ENCODE results near the gene CSMD2. TPM values are rescaled to one million over a fixed set of nuclear protein-coding genes. Genes with fewer than 3 reads are reported as not detected.

The CSMD2 gene
- total RNA-seq, 1 experiment from 2014 or later: 13.2 TPM

DNA sequence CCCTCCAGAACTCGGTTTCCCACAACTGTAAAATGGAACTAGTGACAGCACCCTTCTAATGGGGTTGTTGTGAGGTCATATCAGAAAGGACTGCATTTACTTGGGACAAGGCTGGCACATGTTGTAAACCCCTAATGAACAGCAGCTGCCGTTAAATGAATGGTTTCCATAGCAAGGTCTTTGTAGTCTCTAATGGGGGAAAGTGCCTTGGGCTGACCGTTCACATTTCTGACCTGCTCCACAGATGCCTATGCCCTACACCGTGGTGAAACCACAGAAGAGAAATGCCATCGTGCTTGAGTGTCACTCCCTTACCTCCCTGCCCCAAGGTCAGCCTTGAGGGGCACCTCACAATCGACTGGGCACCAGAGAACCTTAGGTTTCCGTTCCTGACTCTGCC is 549.5 kb downstream of the CSMD2 start (continued):
- no peak for TF ChIP-seq ZNF219 (CRISPR knock-in tag; IDR thresholded peaks at IDR 0.05; ENCODE audit: borderline replicate concordance)
- TF ChIP-seq, protein P1, sequence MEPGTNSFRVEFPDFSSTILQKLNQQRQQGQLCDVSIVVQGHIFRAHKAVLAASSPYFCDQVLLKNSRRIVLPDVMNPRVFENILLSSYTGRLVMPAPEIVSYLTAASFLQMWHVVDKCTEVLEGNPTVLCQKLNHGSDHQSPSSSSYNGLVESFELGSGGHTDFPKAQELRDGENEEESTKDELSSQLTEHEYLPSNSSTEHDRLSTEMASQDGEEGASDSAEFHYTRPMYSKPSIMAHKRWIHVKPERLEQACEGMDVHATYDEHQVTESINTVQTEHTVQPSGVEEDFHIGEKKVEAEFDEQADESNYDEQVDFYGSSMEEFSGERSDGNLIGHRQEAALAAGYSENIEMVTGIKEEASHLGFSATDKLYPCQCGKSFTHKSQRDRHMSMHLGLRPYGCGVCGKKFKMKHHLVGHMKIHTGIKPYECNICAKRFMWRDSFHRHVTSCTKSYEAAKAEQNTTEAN (CRISPR knock-in tag; IDR thresholded peaks at IDR 0.05): no peak
- no peak for TF ChIP-seq NFE2L1 (CRISPR knock-in tag; IDR thresholded peaks at IDR 0.05)
- TF ChIP-seq ZNF232 (CRISPR knock-in tag; IDR thresholded peaks at IDR 0.05): no peak
- TF ChIP-seq, protein P2, sequence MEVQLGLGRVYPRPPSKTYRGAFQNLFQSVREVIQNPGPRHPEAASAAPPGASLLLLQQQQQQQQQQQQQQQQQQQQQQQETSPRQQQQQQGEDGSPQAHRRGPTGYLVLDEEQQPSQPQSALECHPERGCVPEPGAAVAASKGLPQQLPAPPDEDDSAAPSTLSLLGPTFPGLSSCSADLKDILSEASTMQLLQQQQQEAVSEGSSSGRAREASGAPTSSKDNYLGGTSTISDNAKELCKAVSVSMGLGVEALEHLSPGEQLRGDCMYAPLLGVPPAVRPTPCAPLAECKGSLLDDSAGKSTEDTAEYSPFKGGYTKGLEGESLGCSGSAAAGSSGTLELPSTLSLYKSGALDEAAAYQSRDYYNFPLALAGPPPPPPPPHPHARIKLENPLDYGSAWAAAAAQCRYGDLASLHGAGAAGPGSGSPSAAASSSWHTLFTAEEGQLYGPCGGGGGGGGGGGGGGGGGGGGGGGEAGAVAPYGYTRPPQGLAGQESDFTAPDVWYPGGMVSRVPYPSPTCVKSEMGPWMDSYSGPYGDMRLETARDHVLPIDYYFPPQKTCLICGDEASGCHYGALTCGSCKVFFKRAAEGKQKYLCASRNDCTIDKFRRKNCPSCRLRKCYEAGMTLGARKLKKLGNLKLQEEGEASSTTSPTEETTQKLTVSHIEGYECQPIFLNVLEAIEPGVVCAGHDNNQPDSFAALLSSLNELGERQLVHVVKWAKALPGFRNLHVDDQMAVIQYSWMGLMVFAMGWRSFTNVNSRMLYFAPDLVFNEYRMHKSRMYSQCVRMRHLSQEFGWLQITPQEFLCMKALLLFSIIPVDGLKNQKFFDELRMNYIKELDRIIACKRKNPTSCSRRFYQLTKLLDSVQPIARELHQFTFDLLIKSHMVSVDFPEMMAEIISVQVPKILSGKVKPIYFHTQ (CRISPR knock-in tag; IDR thresholded peaks at IDR 0.05): no peak

DNA sequence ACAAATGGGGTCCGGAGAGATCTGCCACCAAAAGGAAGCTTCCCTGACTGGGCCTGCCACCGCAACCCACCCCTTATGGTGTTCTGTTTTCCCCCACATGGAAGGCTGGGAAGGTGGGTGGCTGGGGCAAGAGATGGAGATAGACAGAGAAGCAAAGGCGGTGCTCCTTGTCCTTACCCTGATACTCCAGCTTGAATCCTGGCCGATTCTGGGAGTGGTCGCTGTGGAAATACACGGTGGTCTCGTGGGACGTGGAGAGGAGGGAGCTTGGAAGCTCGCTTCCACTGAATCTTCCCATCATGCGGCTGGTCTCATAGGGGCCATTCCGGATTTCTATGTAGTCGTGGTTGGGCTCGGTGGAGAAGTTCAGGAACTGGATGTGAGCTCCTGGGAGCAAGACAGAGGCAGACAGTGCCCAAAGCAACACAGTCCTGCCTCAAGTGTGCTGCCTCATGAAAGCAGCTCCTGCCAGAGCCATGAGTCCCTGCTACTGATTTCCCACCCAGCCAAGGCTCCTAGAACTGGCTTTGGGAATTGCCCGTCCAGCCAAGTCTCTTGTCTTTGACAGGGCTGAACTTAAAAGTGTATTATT is 554.1 kb downstream of the CSMD2 start:
- Mint-ChIP-seq H3K4me3 (no peak overlapping the region), H3K27me3 (ENCODE audit: low read depth) (peaks cover 5% of the 10 kb centered on the region), H3K27ac (no peak overlapping the region), H3K9me3 (no peaks in the 10 kb centered on the region), H3K36me3 (no peaks in the 10 kb centered on the region; the same call in 1 of the 2 replicates), H3K4me1 (no peaks in the 10 kb centered on the region)
- DNase-seq (ENCODE audit: low spot score): no peak
- ChIA-PET POLR2A (no interaction called here), CTCF (interaction anchor here (0.6 to 1.3 kb wide), 4 partner anchors 22 to 215 kb away, joined by 3 to 5 read pairs (median 4); no protein-coding TSS in a partner anchor)
- ATAC-seq: no peak
- no peak for TF ChIP-seq NR2C2 (CRISPR knock-in tag; IDR thresholded peaks at IDR 0.05)
- no peak for TF ChIP-seq FOXP1 (CRISPR knock-in tag; IDR thresholded peaks at IDR 0.05; ENCODE audit: borderline replicate concordance)
- TF ChIP-seq ETV6 (CRISPR knock-in tag; IDR thresholded peaks at IDR 0.05): no peak
- TF ChIP-seq, protein P3, sequence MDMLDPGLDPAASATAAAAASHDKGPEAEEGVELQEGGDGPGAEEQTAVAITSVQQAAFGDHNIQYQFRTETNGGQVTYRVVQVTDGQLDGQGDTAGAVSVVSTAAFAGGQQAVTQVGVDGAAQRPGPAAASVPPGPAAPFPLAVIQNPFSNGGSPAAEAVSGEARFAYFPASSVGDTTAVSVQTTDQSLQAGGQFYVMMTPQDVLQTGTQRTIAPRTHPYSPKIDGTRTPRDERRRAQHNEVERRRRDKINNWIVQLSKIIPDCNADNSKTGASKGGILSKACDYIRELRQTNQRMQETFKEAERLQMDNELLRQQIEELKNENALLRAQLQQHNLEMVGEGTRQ (CRISPR knock-in tag; IDR thresholded peaks at IDR 0.05): no peak
- TF ChIP-seq, protein P2 (CRISPR knock-in tag; IDR thresholded peaks at IDR 0.05): no peak
- no peak for TF ChIP-seq RORB (CRISPR knock-in tag; IDR thresholded peaks at IDR 0.05)
- TF ChIP-seq, protein P4, sequence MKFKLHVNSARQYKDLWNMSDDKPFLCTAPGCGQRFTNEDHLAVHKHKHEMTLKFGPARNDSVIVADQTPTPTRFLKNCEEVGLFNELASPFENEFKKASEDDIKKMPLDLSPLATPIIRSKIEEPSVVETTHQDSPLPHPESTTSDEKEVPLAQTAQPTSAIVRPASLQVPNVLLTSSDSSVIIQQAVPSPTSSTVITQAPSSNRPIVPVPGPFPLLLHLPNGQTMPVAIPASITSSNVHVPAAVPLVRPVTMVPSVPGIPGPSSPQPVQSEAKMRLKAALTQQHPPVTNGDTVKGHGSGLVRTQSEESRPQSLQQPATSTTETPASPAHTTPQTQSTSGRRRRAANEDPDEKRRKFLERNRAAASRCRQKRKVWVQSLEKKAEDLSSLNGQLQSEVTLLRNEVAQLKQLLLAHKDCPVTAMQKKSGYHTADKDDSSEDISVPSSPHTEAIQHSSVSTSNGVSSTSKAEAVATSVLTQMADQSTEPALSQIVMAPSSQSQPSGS (CRISPR knock-in tag; IDR thresholded peaks at IDR 0.05; ENCODE audit: borderline replicate concordance, low read depth): no peak
- TF ChIP-seq, protein P5, sequence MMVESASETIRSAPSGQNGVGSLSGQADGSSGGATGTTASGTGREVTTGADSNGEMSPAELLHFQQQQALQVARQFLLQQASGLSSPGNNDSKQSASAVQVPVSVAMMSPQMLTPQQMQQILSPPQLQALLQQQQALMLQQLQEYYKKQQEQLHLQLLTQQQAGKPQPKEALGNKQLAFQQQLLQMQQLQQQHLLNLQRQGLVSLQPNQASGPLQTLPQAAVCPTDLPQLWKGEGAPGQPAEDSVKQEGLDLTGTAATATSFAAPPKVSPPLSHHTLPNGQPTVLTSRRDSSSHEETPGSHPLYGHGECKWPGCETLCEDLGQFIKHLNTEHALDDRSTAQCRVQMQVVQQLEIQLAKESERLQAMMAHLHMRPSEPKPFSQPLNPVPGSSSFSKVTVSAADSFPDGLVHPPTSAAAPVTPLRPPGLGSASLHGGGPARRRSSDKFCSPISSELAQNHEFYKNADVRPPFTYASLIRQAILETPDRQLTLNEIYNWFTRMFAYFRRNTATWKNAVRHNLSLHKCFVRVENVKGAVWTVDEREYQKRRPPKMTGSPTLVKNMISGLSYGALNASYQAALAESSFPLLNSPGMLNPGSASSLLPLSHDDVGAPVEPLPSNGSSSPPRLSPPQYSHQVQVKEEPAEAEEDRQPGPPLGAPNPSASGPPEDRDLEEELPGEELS (CRISPR knock-in tag; IDR thresholded peaks at IDR 0.05): no peak
- no peak for TF ChIP-seq FOXJ3 (CRISPR knock-in tag; IDR thresholded peaks at IDR 0.05; ENCODE audit: borderline replicate concordance)
- no peak for TF ChIP-seq TEAD1 (CRISPR knock-in tag; IDR thresholded peaks at IDR 0.05)
- TF ChIP-seq, protein P6, sequence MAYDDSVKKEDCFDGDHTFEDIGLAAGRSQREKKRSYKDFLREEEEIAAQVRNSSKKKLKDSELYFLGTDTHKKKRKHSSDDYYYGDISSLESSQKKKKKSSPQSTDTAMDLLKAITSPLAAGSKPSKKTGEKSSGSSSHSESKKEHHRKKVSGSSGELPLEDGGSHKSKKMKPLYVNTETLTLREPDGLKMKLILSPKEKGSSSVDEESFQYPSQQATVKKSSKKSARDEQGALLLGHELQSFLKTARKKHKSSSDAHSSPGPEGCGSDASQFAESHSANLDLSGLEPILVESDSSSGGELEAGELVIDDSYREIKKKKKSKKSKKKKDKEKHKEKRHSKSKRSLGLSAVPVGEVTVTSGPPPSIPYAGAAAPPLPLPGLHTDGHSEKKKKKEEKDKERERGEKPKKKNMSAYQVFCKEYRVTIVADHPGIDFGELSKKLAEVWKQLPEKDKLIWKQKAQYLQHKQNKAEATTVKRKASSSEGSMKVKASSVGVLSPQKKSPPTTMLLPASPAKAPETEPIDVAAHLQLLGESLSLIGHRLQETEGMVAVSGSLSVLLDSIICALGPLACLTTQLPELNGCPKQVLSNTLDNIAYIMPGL (CRISPR knock-in tag; IDR thresholded peaks at IDR 0.05): no peak
- TF ChIP-seq, protein P7, sequence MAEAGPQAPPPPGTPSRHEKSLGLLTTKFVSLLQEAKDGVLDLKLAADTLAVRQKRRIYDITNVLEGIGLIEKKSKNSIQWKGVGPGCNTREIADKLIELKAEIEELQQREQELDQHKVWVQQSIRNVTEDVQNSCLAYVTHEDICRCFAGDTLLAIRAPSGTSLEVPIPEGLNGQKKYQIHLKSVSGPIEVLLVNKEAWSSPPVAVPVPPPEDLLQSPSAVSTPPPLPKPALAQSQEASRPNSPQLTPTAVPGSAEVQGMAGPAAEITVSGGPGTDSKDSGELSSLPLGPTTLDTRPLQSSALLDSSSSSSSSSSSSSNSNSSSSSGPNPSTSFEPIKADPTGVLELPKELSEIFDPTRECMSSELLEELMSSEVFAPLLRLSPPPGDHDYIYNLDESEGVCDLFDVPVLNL (CRISPR knock-in tag; IDR thresholded peaks at IDR 0.05; ENCODE audit: borderline replicate concordance, low read depth): no peak
- no peak for TF ChIP-seq IRF2 (CRISPR knock-in tag; IDR thresholded peaks at IDR 0.05; ENCODE audit: borderline replicate concordance, low read depth)
- no peak for TF ChIP-seq OVOL2 (CRISPR knock-in tag; IDR thresholded peaks at IDR 0.05; ENCODE audit: borderline replicate concordance)
- TF ChIP-seq, protein P1 (CRISPR knock-in tag; IDR thresholded peaks at IDR 0.05): no peak
- TF ChIP-seq MXD4 (CRISPR knock-in tag; IDR thresholded peaks at IDR 0.05; ENCODE audit: borderline replicate concordance): no peak

All from WTC11 (cell line).